ENCODE results near the gene CUEDC2.

CUEDC2 gene

DNA sequence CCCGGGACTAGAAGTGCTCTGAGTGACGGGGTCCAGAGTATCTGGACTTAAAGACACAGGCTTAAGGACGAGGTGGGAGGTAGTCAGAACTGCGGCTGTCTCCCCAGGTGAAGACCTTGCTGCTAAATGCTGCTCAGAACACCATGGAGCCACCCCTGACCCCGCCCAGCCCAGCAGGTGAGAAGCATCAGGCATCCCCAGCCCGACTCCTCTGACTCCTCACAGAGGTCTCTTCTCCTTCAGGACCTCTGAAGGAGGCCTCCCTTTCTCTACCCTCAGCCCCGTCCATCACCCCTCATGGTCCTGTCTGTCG is 31.1 kb downstream of the CUEDC2 start:
- in situ Hi-C loops (cut with HindIII; ENCODE audit: low pct_unique_long_range_greater_than_20kb, low sequenced_read_pairs), result no loop called here
- no peak for DNase-seq (ENCODE audit: low read depth in 1 of 2, low spot score in 1 of 2)
- no peak for TF ChIP-seq JUND (IDR thresholded peaks at IDR 0.05; ENCODE audit: low read depth)

DNA sequence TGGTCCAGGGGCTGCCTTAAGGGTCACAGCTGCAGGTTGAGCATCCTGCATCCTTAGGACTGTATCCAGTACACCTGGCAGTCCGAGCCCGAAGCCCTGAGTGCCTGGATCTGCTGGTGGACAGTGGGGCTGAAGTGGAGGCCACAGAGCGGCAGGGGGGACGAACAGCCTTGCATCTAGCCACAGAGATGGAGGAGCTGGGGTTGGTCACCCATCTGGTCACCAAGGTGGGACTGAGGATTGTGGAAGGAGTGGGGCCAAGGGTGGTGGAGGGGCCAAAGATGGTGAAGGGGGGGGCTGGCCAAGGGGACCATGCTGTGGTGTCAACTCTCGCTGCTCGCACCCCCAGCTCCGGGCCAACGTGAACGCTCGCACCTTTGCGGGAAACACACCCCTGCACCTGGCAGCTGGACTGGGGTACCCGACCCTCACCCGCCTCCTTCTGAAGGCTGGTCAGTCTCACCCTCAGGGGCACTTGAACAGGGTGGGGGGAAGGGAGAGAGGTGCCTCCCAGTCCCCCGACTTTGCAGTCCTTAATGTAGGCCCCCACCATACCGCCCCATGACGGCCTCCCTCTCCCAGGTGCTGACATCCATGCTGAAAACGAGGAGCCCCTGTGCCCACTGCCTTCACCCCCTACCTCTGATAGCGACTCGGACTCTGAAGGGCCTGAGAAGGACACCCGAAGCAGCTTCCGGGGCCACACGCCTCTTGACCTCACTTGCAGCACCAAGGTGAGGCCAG is 31.6 kb downstream of the CUEDC2 start:
- in situ Hi-C loops (cut with HindIII; ENCODE audit: low pct_unique_long_range_greater_than_20kb, low sequenced_read_pairs), result no loop called here
- DNase-seq (ENCODE audit: low read depth in 1 of 2, low spot score in 1 of 2), result no peak
- no peak for TF ChIP-seq JUND (IDR thresholded peaks at IDR 0.05; ENCODE audit: low read depth)

GRCh38 chr10:102400076-102400475 is 32.3 kb downstream of the CUEDC2 start:
- TF ChIP-seq JUND (IDR thresholded peaks at IDR 0.05; ENCODE audit: low read depth), result no peak
- in situ Hi-C loops (cut with HindIII; ENCODE audit: low pct_unique_long_range_greater_than_20kb, low sequenced_read_pairs), result no loop called here
- DNase-seq (ENCODE audit: low read depth in 1 of 2, low spot score in 1 of 2), result no peak

GRCh38 chr10:102399217-102400021 is 33.0 kb downstream of the CUEDC2 start:
- peak; percentile 92 to 97 for DNase-seq (ENCODE audit: low read depth in 1 of 2, low spot score in 1 of 2)
- TF ChIP-seq JUND (IDR thresholded peaks at IDR 0.05; ENCODE audit: low read depth), result no peak
- in situ Hi-C loops (cut with HindIII; ENCODE audit: low pct_unique_long_range_greater_than_20kb, low sequenced_read_pairs), result no loop called here

DNA sequence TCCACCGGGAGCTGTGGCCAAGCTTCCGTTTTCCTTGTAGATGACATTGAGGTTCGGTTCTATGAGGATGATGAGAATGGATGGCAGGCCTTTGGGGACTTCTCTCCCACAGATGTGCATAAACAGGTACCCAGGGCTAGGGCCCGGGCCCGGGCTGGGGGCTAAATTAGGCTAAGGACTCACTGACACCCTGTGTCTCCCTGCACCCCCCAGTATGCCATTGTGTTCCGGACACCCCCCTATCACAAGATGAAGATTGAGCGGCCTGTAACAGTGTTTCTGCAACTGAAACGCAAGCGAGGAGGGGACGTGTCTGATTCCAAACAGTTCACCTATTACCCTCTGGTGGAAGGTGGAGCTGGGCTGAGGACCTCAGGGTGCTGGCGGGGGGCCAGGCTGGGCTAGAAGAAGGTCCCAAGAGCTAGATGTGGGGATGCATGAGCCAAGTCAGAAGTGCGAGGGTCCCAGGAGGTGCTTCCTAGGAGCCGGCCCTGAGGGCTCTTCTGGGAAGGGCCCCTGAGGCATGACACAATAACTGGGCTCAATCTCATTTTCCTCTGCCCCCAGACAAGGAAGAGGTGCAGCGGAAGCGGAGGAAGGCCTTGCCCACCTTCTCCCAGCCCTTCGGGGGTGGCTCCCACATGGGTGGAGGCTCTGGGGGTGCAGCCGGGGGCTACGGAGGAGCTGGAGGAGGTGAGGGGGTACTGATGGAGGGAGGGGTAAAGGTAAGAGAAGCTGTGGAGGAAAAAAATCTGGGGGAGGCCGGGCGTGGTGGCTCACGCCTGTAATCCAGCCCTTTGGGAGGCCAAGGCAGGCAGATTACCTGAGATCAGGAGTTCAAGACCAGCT is 34.0 kb downstream of the CUEDC2 start:
- DNase-seq (ENCODE audit: low read depth in 1 of 2, low spot score in 1 of 2), result no peak
- in situ Hi-C loops (cut with HindIII; ENCODE audit: low pct_unique_long_range_greater_than_20kb, low sequenced_read_pairs), result no loop called here
- TF ChIP-seq JUND (IDR thresholded peaks at IDR 0.05; ENCODE audit: low read depth), result no peak

GRCh38 chr10:102397222-102398171 is 34.9 kb downstream of the CUEDC2 start:
- no peak for TF ChIP-seq JUND (IDR thresholded peaks at IDR 0.05; ENCODE audit: low read depth)
- in situ Hi-C loops (cut with HindIII; ENCODE audit: low pct_unique_long_range_greater_than_20kb, low sequenced_read_pairs), result no loop called here
- no peak for DNase-seq (ENCODE audit: low read depth in 1 of 2, low spot score in 1 of 2)

DNA sequence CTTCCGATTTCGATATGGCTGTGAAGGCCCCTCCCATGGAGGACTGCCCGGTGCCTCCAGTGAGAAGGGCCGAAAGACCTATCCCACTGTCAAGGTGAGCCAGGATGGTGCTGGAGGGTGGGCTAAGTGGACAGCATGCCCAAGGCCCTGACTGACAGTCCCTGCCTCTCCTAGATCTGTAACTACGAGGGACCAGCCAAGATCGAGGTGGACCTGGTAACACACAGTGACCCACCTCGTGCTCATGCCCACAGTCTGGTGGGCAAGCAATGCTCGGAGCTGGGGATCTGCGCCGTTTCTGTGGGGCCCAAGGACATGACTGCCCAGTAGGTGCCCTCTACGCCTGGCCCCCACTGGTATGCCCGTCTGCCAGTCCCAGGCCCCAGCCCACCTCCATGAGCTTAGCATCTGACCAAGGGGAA is 35.6 kb downstream of the CUEDC2 start:
- no peak for DNase-seq (ENCODE audit: low read depth in 1 of 2, low spot score in 1 of 2)
- TF ChIP-seq JUND (IDR thresholded peaks at IDR 0.05; ENCODE audit: low read depth), result no peak
- in situ Hi-C loops (cut with HindIII; ENCODE audit: low pct_unique_long_range_greater_than_20kb, low sequenced_read_pairs), result no loop called here

GRCh38 chr10:102396317-102396650 is 36.1 kb downstream of the CUEDC2 start:
- no peak for DNase-seq (ENCODE audit: low read depth in 1 of 2, low spot score in 1 of 2)
- TF ChIP-seq JUND (IDR thresholded peaks at IDR 0.05; ENCODE audit: low read depth), result no peak
- in situ Hi-C loops (cut with HindIII; ENCODE audit: low pct_unique_long_range_greater_than_20kb, low sequenced_read_pairs), result no loop called here

GRCh38 chr10:102395400-102396316 is 36.7 kb downstream of the CUEDC2 start, which contains the start of gene NFKB2:
Gene NFKB2 (plus strand): TSS chr10:102395705. CDS start chr10:102395960, 255 bp downstream.
- in situ Hi-C loops (cut with HindIII; ENCODE audit: low pct_unique_long_range_greater_than_20kb, low sequenced_read_pairs), result no loop called here
- no peak for TF ChIP-seq JUND (IDR thresholded peaks at IDR 0.05; ENCODE audit: low read depth)
- DNase-seq (ENCODE audit: low read depth in 1 of 2, low spot score in 1 of 2), result peak; percentile 89 to 93

DNA sequence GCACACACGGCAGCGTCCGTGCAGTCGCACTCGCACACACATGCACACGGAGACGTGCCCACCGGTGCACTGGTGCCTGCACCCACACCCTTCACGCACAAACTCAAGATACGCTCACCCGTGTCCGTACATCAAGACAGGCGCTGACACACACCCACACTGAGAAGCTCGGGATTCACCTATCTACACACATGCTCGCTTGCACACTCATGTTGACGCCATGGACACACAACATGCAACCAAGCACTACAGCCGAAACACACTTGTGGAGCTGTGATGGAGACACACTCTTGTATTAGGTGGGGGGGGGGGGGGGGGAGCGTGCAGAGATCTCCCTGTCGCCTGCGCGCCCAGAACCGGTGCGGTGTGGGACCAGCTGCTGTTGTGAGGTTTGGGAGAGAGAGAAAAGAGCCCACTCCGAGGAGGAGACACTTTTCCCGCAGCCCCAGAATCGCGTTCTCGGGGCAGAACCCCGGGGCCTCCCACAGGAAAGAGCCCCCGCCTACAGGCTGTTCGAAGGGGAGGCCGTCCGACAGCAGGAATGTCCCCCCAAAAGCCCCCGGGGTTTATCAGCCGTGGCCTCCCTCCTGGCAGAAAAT is 37.5 kb downstream of the CUEDC2 start:
- in situ Hi-C loops (cut with HindIII; ENCODE audit: low pct_unique_long_range_greater_than_20kb, low sequenced_read_pairs), result no loop called here
- DNase-seq (ENCODE audit: low read depth in 1 of 2, low spot score in 1 of 2), result peak in 1 of 2 experiments; percentile 44
- no peak for TF ChIP-seq JUND (IDR thresholded peaks at IDR 0.05; ENCODE audit: low read depth)
